Breast epithelium (tissue), 3 donors: ENCODE results near the gene SLC39A11.

Source experiments
- CTCF ChIP-seq, 3 donors: fragments of 450-650 bp; IDR thresholded peaks; one replicate each; pipeline ENCODE4 v1.5.1; 2016 to 2017; ENCODE audit warnings: antibody characterized with exemption in 3 of 3, mild to moderate bottlenecking in 3 of 3, moderate library complexity in 3 of 3
- POLR2A ChIP-seq: fragments of 450-650 bp; IDR thresholded peaks from one replicate; pipeline ENCODE4 v1.6.1; 2016; ENCODE audit warnings: antibody characterized with exemption, mild to moderate bottlenecking, moderate library complexity

- TF ChIP-seq POLR2A (no peak), CTCF (IDR thresholded peaks at IDR 0.05) (no peak)
Observed at GRCh38 chr17:72691586-72691985, 400.9 kb downstream of the SLC39A11 start.
